Left lobe of liver (tissue), 2 donors: ENCODE results near the gene AKAP10. TPM values are rescaled to one million over a fixed set of nuclear protein-coding genes. Genes with fewer than 3 reads are reported as not detected.
A peak's percentile ranks its signal among the peaks of the same experiment; 100 is the strongest.
"Not testable (repeated sequence)": the region's sequence is repeated elsewhere in the genome, so short reads cannot be mapped to it uniquely, and the experiment has no call there.

Experiments used
- ATAC-seq: fragments of 200-7000 bp; cut with Tn5 transposase; one replicate; pipeline ENCODE4 v1.9.1; 2020; ENCODE audit warnings: mild to moderate bottlenecking, moderate library complexity
- DNase-seq: peaks from one replicate; pipeline ENCODE4 v3.0.0-alpha.2; 2020; ENCODE audit warnings: low spot score
- total RNA-seq: library from RNA; stranded (reverse); gene quantifications from one replicate; pipeline ENCODE4 v1.2.1, GENCODE V29; 2021
- donor health status: DM: no; HTN: no; CAD: no; lungs with moderate emphysema.
- donor health status: DM: no; HTN: yes; CAD: no.

The AKAP10 gene
- total RNA-seq, 1 donor from 2014 or later: 8.6 TPM

GRCh38 chr17:19874256-19874655 lies 103.4 kb downstream of the AKAP10 start:
- ATAC-seq (no peak), DNase-seq (no peak)

- ATAC-seq (no peak), DNase-seq (no peak)
These were observed 104.3 kb downstream of the AKAP10 start for GRCh38 chr17:19873346-19873745.

DNA sequence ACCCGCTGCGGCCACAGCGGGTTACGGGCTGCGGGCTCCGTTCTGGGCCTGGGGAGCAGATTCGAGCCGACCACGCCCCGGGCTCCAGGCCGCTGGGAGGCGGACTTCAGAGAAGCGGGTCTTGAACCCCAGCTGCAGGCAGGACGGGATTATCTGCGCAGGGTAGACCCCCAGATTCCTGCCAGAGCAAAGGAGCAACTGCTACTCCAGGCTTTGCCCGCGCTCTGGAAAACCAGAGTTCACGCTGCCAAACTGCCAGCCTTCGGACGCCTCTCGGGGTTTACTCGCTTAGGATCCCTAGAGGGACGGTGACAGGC lies 109.6 kb downstream of the AKAP10 start:
- DNase-seq: peak; percentile 45
- no peak for ATAC-seq

- DNase-seq (peak; percentile 57), ATAC-seq (peak; percentile 83)
These were observed 110.1 kb downstream of the AKAP10 start, which contains the start of gene ULK2 for GRCh38 chr17:19867329-19868078. Gene ULK2, minus strand, starts transcription at chr17:19867936. Its CDS starts 519 bp downstream, at chr17:19867417.

- ATAC-seq (peak; percentile 85), DNase-seq (peak; percentile 73)
These were observed 110.6 kb downstream of the AKAP10 start for GRCh38 chr17:19867079-19867328.

- ATAC-seq (no peak), DNase-seq (no peak)
These were observed 112.6 kb downstream of the AKAP10 start for GRCh38 chr17:19865021-19865420.

GRCh38 chr17:19860647-19861177 lies 116.9 kb downstream of the AKAP10 start:
- ATAC-seq, DNase-seq: not testable (repeated sequence)

DNA sequence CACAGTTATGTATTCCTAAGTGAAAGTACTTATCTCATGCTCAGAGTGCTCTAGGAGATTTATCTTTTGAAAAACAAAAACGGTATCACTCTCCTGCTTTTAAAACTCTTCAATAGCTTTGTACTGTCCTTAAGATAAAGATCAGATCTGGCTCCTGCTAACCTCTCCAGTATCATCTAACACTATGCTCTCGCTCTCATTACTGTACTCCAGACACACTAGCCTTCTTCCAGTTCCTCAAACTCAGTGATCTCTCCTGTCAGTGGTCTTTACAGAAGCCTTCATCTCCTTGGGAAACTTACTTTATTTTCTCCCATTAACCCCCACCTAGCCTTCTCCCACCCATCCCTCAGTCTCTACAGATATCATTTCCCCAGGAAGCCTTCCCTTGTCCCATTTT lies 120.0 kb downstream of the AKAP10 start:
- no peak for ATAC-seq
- no peak for DNase-seq

Other genes starting within 250 kb of the AKAP10 start
- gene ALDH3A1, start 229.5 kb downstream of the AKAP10 start, total RNA-seq: 1.5 TPM
- 5.8 TPM for gene ULK2, start 109.9 kb downstream of the AKAP10 start, total RNA-seq
- gene SPECC1, start 31.5 kb upstream of the AKAP10 start, total RNA-seq: 1.9 TPM